K562 (cell line): ENCODE results near the gene DEDD2. TPM values are rescaled to one million over a fixed set of nuclear protein-coding genes. Genes with fewer than 3 reads are reported as not detected.

Source experiments
- BDP1 ChIP-seq: IDR thresholded peaks from 3 replicates; pipeline ENCODE4 v1.6.1; 2011; ENCODE audit not compliant: insufficient read length, insufficient read depth
- BRD9 ChIP-seq: fragments of 450-650 bp; IDR thresholded peaks from 2 replicates; pipeline ENCODE4 v1.6.1; 2018; ENCODE audit warnings: low read depth; ENCODE audit not compliant: partially characterized antibody
- CTBP1 ChIP-seq: fragments of 450-650 bp; IDR thresholded peaks from 2 replicates; pipeline ENCODE4 v1.6.1; 2016; ENCODE audit warnings: borderline replicate concordance
- HDAC2 ChIP-seq: fragments of 450-650 bp; IDR thresholded peaks from 2 replicates; pipeline ENCODE4 v1.6.1; 2016; ENCODE audit warnings: mild to moderate bottlenecking
- HLTF ChIP-seq: fragments of 450-650 bp; IDR thresholded peaks from 2 replicates; pipeline ENCODE4 v1.6.1; 2016
- KDM5B ChIP-seq: fragments of 200-600 bp; sonication (generic); IDR thresholded peaks from 2 replicates; pipeline ENCODE4 v1.6.1; 2012; ENCODE audit warnings: low read depth, mild to moderate bottlenecking, moderate library complexity, low read length, control low read depth, inconsistent platforms; ENCODE audit not compliant: insufficient replicate concordance
- KLF13 ChIP-seq: fragments of 450-650 bp; IDR thresholded peaks from 2 replicates; pipeline ENCODE4 v1.6.1; 2016; ENCODE audit warnings: missing genetic modification characterization, low read depth, mild to moderate bottlenecking, missing compliant biosample characterization, moderate library complexity, borderline replicate concordance
- NUFIP1 ChIP-seq: fragments of 450-650 bp; IDR thresholded peaks from 2 replicates; pipeline ENCODE4 v1.6.1; 2018; ENCODE audit not compliant: partially characterized antibody
- PCBP2 ChIP-seq: fragments of 200-400 bp; formaldehyde crosslinking; IDR thresholded peaks from 2 replicates; pipeline ENCODE4 v1.6.1; 2018; ENCODE audit warnings: low read length, low read depth, mild to moderate bottlenecking, moderate library complexity; ENCODE audit not compliant: poor library complexity, severe bottlenecking
- RCOR1 ChIP-seq, 2 experiments: IDR thresholded peaks; 2 replicates each; pipeline ENCODE4 v1.6.1; 2012; ENCODE audit warnings: low read depth in 2 of 2, low read length in 2 of 2, borderline replicate concordance in 1 of 2, improper control_type of control experiment in 1 of 2
- SMARCA4 ChIP-seq: fragments of 450-650 bp; IDR thresholded peaks from 2 replicates; pipeline ENCODE4 v1.6.1; 2016
- ZBED1 ChIP-seq: IDR thresholded peaks from 2 replicates; pipeline ENCODE4 v1.6.1; 2014
- ZNF146 ChIP-seq: IDR thresholded peaks from one replicate; pipeline ENCODE4 v1.6.1; 2018; ENCODE audit warnings: missing compliant biosample characterization; ENCODE audit not compliant: unreplicated experiment
- ZNF445 ChIP-seq: fragments of 250-450 bp; sonication (Bioruptor Pico); IDR thresholded peaks from 2 replicates; pipeline ENCODE4 v1.4.0; 2020; ENCODE audit warnings: low read depth, mild to moderate bottlenecking, moderate library complexity
- ZSCAN29 ChIP-seq: fragments of 450-650 bp; IDR thresholded peaks from 2 replicates; pipeline ENCODE4 v1.6.1; 2017
- polyA plus RNA-seq, 8 experiments: library from polyadenylated mRNA; depleted of rRNA in 4 of 8; stranded (reverse) in 5 of 8; unstranded in 3 of 8; fragments of >200 nt; fragmentation: Nextera tagmentation in 2 of 8; fragmentation: Illumina TruSeq in 1 of 8; extraction: Ambion mirVana in 2 of 8; extraction: Trizol in 1 of 8; gene quantifications; 2 replicates each; pipeline versions ENCODE4 v1.2.1 to v1.2.3, GENCODE V29; 2011 to 2014; ENCODE audit warnings: inconsistent platforms in 1 of 8, missing spikeins in 1 of 8
- total RNA-seq, 7 experiments: library from RNA; depleted of rRNA in 6 of 7; stranded (reverse); fragments of >200 nt in 6 of 7; fragmentation: Illumina TruSeq in 2 of 7; extraction: Trizol in 2 of 7; gene quantifications; 2 replicates each; pipeline versions ENCODE4 v1.2.1 to v1.2.3, GENCODE V29; 2011 to 2021; ENCODE audit warnings: low replicate concordance in 1 of 7
- TF ChIP-seq, protein P1 (sequence below): sonication (generic); formaldehyde crosslinking; IDR thresholded peaks from 2 replicates; pipeline ENCODE4 v1.8.1; 2023; ENCODE audit warnings: mild to moderate bottlenecking, missing genetic modification reagents, moderate library complexity
- TF ChIP-seq, protein P2 (sequence below): sonication (generic); formaldehyde crosslinking; IDR thresholded peaks from 2 replicates; pipeline ENCODE4 v1.9.0; 2022; ENCODE audit warnings: mild to moderate bottlenecking, missing genetic modification reagents
- TF ChIP-seq, protein P3 (sequence below), 2 experiments: fragments of 450-650 bp; IDR thresholded peaks; 2 replicates each; pipeline ENCODE4 v1.6.1; 2016; ENCODE audit warnings: mild to moderate bottlenecking in 2 of 2, borderline replicate concordance in 1 of 2, low read depth in 1 of 2, moderate library complexity in 1 of 2
- TF ChIP-seq, protein P4 (sequence below): fragments of 200-800 bp; sonication (Bioruptor generic); IDR thresholded peaks from 2 replicates; pipeline ENCODE4 v1.6.1; 2017; ENCODE audit warnings: missing genetic modification characterization, missing compliant biosample characterization

The DEDD2 gene
- total and polyA plus RNA-seq, 9 of the 15 experiments (the other 6 are each of a cell fraction or from before 2014, with no cell fraction given), result 4.3 to 43.0 (median 29.2) TPM

DNA sequence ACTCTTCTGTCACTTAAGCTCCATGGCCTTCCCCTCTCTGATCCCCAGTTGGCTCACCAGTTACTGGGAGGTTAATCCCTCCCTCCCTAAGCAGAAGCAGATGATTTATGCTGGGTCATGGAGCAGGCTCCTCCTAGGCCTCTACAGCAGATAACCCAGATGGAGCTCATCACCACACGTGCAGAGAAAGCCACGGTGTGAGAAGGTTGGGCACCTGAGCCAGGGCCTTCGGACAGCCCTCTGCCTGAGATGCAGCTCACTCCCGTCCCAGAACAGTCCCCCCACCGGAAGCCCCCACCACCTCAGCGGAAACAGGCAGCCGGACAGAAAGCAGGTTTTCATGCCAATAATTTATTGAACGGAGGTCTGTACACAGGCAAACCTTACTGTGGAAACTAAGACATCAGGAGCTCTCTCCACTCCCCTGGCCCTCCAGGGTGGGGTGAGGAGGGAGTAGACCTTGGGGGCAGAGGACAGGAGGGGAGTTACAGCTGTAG lies 12.4 kb upstream of the DEDD2 start (continued):
- TF ChIP-seq, protein P1, sequence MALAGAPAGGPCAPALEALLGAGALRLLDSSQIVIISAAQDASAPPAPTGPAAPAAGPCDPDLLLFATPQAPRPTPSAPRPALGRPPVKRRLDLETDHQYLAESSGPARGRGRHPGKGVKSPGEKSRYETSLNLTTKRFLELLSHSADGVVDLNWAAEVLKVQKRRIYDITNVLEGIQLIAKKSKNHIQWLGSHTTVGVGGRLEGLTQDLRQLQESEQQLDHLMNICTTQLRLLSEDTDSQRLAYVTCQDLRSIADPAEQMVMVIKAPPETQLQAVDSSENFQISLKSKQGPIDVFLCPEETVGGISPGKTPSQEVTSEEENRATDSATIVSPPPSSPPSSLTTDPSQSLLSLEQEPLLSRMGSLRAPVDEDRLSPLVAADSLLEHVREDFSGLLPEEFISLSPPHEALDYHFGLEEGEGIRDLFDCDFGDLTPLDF (CRISPR knock-in tag), result no peak
- TF ChIP-seq, protein P2, sequence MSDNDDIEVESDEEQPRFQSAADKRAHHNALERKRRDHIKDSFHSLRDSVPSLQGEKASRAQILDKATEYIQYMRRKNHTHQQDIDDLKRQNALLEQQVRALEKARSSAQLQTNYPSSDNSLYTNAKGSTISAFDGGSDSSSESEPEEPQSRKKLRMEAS (CRISPR knock-in tag), result peak; percentile 64
- TF ChIP-seq PCBP2, result no peak
- no peak for TF ChIP-seq ZNF146
- no peak for TF ChIP-seq ZSCAN29
- TF ChIP-seq HDAC2, result peak; percentile 36; the same call in 1 of the 2 replicates
- TF ChIP-seq, protein P3, sequence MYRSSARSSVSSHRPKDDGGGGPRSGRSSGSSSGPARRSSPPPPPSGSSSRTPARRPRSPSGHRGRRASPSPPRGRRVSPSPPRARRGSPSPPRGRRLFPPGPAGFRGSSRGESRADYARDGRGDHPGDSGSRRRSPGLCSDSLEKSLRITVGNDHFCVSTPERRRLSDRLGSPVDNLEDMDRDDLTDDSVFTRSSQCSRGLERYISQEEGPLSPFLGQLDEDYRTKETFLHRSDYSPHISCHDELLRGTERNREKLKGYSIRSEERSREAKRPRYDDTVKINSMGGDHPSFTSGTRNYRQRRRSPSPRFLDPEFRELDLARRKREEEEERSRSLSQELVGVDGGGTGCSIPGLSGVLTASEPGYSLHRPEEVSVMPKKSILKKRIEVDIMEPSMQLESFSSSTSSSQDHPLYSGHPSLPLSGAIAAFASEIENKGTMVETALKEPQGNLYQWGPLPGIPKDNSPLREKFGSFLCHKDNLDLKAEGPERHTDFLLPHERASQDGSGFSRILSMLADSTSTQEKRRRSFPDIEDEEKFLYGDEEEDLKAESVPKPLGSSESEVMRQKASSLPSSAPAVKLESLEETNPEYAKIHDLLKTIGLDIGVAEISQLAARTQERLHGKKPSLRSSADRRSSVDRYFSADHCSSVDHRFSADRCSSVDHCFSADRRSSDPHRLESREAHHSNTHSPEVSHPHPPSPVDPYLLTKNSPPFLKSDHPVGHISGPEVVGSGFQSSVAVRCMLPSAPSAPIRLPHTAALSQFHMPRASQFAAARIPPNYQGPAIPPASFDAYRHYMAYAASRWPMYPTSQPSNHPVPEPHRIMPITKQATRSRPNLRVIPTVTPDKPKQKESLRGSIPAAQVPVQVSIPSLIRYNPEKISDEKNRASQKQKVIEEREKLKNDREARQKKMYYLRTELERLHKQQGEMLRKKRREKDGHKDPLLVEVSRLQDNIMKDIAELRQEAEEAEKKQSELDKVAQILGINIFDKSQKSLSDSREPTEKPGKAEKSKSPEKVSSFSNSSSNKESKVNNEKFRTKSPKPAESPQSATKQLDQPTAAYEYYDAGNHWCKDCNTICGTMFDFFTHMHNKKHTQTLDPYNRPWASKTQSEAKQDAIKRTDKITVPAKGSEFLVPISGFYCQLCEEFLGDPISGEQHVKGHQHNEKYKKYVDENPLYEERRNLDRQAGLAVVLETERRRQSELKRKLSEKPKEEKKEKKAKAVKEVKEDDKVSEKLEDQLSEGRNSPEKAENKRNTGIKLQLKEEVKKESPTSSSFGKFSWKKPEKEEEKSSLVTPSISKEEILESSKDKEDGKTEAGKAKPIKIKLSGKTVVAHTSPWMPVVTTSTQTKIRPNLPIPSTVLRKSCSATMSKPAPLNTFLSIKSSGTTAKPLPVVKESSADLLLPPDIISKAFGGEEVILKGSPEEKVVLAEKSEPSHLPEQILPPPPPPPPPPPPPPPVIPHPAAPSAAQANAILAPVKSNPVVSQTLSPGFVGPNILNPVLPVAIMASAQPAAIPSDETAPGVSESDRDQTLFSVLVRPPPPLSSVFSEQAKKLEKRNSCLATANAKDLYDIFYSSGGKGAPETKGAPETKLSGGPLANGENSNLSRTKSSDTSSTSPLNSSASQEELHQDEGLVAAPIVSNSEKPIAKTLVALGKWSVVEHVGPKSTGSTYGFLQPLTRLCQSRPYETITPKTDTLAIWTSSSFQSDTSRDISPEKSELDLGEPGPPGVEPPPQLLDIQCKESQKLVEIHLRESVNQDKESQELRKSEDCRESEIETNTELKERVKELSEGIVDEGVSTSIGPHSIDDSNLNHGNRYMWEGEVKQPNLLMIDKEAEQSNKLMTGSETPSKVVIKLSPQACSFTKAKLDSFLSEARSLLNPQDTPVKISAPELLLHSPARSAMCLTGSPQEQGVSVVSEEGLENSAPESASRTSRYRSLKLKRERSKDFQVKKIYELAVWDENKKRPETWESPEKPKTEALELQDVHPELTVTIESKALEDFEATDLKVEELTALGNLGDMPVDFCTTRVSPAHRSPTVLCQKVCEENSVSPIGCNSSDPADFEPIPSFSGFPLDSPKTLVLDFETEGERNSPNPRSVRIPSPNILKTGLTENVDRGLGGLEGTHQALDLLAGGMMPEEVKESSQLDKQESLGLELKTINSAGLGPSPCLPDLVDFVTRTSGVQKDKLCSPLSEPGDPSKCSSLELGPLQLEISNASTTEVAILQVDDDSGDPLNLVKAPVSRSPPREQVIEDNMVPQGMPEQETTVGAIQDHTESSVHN (IDR thresholded peaks at IDR 0.05; ENCODE audit: borderline replicate concordance in 1 of 2, low read depth in 1 of 2), result no peak
- no peak for TF ChIP-seq BRD9
- peak; percentile 74 for TF ChIP-seq CTBP1
- no peak for TF ChIP-seq KLF13 (tag)
- TF ChIP-seq RCOR1 (IDR thresholded peaks at IDR 0.05; ENCODE audit: borderline replicate concordance in 1 of 2, low read depth in 2 of 2, low read length in 2 of 2), result peak in 1 of 2 experiments; percentile 85; a peak in 2 of 4 replicates
- TF ChIP-seq ZBED1, result no peak
- no peak for TF ChIP-seq KDM5B
- TF ChIP-seq, protein P4, sequence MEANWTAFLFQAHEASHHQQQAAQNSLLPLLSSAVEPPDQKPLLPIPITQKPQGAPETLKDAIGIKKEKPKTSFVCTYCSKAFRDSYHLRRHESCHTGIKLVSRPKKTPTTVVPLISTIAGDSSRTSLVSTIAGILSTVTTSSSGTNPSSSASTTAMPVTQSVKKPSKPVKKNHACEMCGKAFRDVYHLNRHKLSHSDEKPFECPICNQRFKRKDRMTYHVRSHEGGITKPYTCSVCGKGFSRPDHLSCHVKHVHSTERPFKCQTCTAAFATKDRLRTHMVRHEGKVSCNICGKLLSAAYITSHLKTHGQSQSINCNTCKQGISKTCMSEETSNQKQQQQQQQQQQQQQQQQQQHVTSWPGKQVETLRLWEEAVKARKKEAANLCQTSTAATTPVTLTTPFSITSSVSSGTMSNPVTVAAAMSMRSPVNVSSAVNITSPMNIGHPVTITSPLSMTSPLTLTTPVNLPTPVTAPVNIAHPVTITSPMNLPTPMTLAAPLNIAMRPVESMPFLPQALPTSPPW (CRISPR knock-in tag), result peak; percentile 70
- no peak for TF ChIP-seq BDP1
- no peak for TF ChIP-seq NUFIP1
- TF ChIP-seq HLTF, result no peak
- peak; percentile 41; the same call in 1 of the 2 replicates for TF ChIP-seq SMARCA4
- no peak for TF ChIP-seq ZNF445 (CRISPR knock-in tag)
